HG03460 (cell line): ENCODE measurements around the gene GBGT1.
A peak's percentile ranks its signal among the peaks of the same experiment; 100 is the strongest.

ENCODE experiments used
- ATAC-seq: cut with Tn5 transposase; IDR thresholded peaks from one replicate; pipeline ENCODE4 v1.9.1; 2021; ENCODE audit not compliant: unreplicated experiment

Gene GBGT1

DNA sequence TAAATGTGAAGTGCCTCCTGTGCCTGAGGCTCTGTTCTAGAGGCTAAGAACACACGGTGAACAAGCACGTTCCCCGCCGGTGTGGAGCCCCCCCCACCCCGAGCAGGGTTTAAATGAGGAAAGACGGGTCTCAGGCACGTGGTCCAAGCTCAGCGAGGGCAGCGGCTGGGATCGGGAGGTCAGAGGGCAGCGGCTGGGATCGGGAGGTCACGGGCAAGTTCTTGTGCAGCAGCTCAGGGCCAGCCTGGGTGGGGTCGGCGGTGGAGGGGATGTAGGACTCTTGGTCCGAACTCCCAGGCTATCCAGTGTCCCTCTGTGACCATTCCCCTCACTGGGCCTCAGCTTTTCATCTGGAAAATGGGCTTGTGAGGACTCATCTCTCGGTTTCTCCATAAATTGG lies 2.7 kb upstream of the GBGT1 start:
- ATAC-seq = no peak

DNA sequence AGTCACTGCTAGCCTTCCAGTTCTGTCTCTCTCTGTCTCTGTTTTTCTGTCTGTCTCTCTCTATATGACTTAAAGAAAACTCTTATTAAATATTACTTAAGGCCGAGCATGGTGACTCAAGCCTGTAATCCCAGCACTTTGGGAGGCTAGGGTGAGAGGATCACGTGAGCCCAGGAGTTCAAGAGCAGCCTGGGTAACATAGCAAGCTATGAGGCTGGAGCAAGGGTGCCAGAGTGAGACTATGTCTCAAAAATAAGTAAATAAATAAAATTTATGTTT lies 1.7 kb upstream of the GBGT1 start:
- no peak for ATAC-seq

DNA sequence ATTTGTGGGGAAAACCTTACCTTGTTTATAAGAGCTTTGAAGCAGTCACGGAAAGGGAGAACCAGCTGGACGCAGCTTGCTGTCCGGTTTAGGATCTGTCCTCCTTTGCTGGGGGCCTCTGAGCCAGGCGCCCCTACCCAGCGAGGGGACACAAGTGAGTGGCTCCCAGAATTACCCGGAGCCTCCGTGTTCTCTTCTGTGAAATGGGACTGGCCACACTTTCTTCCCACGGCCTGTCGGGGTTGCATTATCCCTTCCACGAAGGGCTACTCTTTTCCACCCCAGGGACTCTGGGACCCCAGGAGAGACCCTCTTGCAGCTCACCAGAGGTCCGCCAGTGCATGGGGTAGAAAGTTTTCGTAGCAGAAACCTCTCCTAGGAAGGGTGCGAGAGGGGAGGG lies 477 bp upstream of the GBGT1 start:
- ATAC-seq = no peak

DNA sequence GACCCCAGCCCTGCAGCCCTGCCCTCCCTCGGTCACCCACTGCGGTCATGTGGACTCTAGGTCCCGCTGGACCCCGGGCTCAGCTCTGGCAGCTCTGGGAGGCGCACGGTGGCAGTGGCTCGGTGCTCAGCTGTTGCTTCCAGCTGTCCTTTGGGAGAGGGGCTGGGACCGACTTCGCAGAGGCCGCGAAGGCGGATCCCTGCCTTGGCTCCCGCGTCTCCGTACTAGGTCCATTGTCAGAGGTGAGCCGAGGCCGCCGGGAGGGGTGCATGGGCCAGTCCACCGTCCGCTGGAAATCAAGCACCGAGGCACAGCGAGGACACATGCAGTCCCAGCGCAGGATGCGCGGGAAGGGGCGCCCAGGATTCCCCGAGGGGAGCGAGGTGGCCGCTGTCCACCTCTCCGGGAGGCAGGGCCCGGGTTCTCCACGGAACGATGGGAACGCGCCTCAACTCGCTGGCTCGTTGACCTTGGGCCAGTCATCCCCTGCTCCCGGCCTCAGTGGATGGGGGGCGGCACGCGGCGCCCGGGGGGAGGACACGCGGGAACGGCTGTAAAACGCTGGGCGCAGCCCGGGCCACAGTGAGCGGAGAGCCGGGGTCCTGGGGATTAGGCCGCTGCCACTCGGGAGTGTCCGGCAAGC lies 732 bp downstream of the GBGT1 start:
- no peak for ATAC-seq

DNA sequence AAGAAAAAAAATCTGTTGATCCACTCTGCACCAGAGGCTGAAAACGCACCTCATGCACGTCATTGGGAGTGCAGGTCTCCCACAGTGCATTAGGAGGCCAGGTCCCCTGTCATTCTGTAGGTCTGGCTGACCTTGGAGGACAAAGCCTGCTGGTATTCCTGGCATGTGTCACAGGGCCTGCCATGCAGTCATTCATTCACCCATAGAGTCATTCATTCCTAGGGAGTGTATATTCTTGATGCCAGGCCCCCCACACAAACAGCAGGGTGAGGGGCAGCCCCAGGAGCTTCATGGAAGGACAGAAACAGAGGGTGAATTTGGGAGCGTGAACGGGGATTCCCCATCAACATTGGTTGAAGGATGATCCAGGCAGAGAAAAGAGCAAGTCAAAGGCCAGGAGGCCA lies 2.2 kb downstream of the GBGT1 start:
- ATAC-seq = no peak

DNA sequence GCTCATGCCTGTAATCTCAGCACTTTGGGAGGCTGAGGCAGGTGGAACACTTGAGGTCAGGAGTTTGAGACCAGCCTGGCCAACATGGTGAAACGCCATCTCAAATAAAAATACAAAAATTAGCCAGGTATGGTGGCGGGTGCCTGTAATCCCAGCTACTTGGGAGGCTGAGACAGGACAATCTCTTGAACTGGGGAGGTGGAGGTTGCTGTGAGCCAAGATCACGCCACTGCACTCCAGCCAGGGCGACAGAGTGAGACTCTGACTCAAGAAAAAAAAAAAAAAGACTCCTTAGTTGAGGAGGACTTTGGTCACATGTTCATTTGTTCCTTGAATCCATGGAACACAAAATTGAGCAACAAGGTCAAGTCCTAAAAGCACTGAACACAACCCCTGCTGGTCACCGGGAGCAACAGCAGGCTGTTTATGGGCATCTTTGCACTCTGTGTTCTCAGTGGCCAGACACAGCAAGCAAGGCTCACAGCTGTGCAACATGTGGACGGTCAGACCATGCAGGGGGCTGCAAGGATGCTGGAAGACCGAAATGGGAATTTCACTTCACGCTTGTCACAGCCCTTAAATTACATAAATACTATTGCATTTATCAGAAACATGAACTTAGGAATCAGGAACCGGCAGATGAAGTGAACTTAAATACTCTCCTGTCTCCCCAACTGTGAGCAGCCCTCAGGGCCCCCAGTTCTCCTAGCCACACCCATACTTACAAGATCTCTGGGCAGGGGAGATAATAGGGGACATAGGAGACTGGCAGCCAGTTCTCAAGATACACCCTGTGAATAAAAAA lies 2.8 kb downstream of the GBGT1 start:
- no peak for ATAC-seq

DNA sequence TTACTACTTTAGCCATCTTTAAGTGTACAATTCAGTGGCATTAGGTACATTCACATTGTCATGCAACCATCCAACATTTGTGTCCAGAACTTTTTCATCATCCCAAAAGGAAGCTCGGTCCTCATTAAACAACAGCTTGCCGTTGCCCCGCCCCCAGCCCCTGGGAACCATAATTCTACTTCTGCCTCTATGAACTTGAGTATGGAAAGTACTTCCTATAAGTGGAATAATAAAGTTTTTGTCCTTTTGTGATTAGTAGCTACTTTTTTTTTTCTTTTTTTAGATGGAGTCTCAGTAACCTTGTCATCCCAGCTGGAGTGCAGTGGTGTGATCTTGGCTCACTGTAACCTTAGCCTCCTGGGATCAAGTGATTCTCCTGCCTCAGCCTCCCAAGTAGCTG lies 5.0 kb downstream of the GBGT1 start:
- no peak for ATAC-seq

DNA sequence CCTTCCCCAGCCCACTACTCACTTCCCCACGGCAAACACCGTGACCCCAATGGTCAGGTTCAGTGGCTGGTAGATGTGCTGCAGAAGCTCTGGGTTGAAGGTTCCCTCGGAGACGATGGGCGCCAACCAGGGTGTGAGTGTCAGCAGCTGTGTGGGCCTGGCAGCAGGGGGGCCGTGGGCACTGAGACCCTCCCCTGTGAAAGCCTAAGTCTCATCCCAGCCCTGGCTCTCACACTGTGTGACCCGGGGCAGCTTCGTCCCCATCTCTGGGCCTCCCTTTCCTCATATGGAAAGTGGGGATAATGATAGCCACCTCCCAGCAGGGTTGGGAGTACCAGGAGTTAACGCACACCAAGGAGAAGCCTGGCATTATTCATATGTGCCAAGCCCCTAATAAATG lies 8.6 kb downstream of the GBGT1 start:
- no peak for ATAC-seq

DNA sequence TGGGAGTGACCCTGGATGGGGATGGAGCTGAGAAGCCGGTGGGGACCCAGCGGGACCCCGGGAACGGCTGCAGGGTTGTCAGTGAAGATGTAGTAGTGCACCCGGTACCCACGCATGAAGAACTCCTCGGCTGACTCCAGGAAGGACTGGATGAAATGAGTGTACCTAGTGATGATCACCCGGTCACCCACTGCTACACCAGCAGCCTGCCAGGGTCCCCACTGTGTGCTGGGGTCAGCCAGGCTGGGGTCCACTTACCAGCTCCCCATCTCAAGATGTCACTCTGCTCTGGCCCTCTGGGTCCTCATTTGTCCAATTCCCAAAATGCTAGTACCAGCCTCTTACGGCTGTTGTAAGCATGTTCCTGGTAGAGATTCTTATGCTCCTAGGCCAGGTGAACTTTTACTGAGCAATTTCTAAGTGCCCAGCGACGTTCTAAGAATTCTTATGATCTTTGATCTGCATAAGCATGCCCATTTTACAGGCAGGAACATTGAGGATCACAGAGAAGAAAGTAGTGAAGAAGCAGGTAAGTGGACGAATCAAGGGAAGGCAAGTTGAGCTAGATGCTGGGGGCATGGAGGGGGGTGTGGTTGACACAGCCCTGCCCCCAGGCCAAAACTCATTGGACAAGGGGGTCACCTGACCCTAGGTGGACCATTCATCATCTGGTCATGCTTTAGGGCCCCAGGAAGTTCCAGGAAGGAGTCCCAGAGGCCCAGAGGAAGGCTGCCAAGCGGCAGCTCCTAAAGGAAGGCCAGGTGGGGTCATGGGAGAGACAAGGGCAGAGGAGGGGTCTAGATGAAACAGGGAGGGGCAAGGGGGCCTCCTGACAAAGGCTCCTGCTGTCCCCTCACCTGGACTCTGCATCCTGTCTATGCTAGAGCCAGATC lies 9.4 kb downstream of the GBGT1 start:
- ATAC-seq = no peak

DNA sequence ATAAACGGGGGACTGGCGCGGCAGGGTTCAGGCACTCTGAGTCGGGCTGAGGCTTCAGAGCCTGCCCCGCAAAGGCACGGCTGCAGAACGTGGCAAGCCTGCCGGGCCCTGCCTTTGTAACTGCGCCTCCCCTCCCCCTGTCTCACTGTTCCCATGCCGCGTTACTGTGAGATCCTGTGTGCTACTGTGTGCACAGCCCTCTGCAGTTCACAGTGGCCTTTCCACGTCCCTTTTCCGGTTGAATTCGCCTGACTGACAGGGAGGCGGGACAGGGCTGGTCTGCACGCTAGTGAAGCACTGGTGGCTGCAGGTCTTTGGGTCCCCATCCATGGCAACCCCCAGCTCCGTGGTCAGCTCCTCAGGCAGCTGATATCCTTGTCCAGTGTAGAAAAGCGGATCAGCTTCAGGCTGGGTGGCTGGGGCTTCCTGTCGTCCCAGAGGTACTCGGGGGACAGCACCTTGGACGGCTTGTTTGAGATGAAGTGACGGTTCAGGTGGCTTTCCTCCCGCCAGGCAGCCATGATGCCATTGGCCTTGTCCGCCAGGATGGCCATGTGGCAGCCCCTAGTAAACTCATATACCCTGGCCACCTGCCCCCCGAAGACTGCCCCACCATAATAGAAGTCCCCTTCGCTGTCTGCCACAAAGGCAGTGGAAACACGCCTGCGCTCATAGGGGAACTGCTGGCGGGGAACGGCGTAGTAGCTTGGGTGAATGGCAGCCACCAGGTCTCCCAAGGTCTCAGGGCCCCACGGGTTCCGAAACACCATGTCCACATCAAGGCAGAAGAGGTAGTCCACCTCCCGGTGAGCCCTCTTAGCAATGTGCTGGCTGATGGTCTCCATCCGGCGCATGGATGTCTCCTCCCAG lies 10.3 kb downstream of the GBGT1 start:
- no peak for ATAC-seq

DNA sequence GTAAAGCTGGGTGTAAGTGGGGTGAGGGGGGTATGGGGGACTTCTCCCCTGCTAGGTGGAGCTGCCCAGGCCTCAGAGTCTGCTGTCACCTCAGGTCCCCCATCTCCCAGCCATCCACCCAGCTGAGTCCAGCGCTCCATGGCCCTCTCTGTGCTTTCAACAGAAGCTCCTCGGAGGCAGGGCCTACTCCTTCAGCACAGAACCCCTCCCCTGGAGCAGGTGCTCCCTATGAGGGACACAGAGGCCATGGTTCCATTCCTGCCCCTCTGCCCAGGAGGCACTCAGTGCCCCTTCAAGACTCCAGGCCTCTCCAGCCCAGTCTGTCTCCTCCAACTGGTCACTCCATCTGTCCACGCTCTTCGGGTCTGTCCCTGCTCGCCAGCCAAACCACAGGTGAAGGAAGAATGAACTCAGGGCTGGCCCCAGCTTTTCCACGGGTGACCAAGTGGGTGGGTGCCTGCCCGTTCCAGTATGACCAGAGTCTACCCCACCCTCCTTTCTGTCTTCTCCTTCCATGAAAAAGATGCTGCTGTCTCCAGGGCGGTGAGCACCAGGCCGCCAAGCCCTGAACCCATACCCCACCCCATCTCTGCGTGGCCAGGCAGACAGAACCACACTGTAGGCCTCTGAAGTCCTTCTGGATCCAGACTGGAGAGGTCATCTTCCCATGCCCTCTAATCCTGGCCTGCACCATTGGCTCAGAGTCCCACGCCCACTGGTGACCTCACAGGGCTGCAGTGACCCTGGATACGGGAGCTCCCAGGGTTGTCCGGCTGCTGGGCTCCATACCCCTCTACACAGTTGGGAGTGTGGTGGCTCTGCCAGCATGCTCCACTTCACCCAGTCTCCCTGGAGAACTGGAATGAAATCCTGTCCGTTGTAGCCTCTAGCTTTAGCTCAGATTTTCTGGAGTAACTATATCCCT lies 11.9 kb downstream of the GBGT1 start:
- no peak for ATAC-seq

DNA sequence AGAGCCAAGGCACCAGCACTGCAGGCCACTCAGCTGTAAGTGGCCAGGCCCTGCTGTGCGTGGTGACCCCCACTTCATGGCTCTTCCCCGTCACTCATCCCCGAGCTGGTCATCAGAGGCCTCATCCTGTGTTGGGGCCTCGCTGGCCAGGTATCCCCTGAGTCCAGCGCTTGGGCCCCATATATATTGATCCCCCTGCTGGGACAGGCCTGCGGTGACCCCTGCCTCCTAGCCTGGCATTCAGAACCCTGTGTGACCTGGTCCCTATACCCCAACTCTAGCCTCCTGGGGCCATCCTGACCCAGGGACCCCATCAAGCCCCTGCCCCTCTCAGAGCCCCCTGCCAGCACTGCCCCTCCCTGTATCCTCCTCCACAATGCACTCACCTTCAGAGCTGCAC lies 12.7 kb downstream of the GBGT1 start:
- no peak for ATAC-seq

DNA sequence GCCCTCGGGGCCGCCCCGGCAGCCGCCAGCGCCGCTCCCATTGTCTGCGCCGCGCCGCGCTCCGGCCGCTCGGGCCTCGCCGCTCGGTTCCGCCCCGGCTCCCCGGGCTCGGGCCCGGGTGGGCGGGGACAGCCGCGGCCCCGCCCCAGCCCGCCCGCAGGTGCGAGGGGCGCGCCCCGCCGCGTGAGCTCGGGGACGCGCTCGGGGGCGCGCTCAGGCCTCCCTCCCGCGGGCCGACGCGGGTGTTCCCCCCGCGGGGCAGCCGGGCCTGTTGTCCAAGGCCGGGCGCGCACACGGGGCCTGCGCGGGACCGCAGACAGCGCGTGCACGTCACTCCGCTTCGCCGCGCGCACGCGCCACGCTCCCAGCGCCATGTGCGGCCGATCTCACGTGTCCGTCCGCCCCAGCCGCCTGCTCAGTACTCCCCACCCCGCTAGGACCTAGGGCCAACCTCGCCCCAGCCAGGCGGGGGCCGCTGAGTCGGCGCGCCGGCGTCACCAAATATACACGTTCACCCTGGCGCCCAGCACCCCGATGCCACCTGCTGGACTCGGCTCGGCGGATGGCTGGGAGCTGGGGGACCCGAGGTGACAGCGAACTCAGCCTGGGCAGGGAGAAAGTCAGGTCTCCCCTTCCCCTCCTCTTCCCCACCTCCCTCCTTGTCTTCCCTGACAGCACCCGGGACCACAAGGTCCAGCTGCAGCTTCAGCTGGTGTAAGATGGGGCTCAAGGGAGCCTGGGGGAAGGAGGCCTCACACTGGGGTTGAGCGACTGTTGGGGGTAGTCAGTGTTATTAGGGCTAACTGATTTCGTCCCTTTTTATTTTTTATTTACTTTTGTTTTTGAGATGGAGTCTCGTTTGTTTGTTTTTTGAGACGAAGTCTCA lies 14.3 kb downstream of the GBGT1 start:
- ATAC-seq = peak; percentile 57

DNA sequence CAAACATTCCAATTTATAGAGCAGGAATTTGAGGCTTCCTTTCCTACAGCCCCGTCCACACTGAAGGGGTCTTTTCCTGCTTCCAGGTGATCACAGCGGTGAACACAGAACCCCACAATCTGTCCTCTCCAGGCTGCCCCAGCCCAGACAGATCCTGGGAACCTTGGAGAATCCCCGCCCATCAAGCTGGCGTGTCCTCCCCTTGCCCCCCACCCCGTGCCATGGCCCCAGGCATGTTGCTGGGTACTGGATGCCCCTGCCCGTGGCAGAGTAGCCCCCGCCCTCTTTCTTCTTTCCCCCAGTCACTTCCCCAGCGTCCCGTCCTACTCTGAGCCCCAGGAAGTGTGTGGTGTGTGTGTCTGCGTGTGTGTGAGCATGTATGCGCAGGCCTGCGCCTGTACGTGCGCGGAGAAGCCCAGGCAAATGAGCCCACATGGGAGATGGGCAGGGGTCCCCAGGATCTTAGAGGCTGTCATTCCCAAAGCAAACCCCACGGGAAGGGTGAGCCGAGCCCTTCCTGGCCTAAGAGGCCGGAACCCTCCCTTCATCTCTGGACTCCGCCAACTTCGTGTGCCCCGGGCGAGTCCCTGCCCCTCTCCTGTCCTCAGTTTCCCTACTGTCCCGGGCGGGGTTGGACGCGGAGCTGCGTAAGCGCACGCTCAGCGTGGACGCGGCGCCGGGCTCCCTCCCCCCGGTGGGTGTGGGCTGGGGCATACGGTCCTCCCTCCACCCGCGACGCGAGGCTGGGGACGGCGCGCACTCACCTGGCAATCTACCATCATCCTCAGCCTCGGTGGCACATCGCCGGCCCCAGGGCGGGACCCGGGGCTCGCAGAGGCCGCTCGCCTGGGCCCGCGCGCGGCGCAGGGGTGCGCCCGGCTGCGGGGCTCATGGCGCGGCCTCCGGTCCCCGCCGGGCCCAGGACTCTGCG lies 15.2 kb downstream of the GBGT1 start:
- peak; percentile 7 for ATAC-seq

DNA sequence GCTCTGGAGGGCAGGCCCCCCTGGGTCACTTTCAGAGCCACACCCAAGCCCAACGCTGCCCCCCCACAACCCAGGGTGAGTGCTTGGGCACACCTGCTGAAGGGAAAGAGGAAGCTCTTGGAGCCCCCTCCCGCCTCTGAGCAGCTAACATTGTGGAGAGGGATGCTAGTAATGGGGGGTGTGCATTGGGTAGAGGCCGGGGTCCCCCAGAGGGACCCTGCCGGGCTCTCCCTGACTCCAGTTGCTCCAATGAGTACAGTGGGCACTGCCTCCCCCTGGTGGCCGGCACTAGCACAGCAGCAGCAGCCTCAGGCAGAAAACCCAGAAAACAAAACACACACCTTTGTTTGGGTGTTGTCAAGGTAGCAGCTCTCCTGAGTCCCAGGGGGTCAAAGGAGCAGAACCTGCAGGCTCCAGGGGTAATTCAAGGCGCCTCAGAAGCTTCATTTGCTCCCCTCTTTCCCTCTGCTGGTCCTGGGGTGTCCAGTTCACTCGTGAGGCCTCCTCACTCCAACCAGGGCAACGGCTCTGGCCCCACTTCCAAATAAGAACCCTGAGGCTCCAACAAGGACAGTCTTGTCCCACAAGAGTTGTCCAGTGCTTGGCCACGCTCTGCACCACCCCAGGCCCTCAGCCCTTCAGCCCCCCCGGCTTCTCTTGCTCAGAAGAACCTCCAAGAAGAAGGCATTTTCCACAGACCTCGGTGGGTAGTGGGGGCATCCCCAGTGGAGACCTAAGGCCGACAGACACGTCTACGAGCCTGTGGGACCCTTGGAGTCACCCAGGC lies 16.1 kb downstream of the GBGT1 start:
- ATAC-seq = no peak

DNA sequence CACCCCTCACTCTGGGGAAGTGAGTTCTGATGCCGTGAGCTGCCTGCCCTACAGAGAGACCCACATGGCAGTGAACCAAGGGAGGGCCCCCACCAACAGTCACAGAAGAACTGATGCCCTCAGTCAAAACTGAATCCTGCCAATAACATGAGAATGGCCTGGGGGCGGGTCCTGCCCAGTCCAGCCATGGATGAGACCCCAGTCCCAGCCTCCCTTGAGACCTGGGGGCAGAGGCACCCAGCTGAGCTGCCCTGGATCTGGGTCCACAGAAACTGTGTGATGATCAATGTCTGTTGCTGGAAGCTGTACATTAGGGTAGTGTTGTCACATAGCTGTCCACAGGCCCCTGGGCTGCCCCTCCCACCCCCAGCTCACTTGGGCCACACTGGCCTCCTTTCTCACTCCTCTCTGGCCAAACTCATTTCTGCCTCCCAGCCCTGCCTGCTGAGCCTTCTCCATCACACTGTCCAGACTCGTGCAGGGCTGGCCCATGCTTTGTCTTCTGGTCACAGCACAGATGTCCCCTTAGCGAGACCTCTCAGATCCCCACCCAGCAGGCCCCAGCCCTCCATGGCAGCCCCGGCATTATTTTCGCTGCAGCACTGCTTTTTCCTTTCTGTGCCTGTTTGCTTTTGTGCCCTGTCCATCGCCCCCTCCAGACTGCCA lies 16.8 kb downstream of the GBGT1 start:
- no peak for ATAC-seq
